ENCODE measurements around the gene VAMP1. TPM values are rescaled to one million over a fixed set of nuclear protein-coding genes. Genes with fewer than 3 reads are reported as not detected.

VAMP1 gene
- total RNA-seq, 1 experiment from 2014 or later, result 10.3 TPM

DNA sequence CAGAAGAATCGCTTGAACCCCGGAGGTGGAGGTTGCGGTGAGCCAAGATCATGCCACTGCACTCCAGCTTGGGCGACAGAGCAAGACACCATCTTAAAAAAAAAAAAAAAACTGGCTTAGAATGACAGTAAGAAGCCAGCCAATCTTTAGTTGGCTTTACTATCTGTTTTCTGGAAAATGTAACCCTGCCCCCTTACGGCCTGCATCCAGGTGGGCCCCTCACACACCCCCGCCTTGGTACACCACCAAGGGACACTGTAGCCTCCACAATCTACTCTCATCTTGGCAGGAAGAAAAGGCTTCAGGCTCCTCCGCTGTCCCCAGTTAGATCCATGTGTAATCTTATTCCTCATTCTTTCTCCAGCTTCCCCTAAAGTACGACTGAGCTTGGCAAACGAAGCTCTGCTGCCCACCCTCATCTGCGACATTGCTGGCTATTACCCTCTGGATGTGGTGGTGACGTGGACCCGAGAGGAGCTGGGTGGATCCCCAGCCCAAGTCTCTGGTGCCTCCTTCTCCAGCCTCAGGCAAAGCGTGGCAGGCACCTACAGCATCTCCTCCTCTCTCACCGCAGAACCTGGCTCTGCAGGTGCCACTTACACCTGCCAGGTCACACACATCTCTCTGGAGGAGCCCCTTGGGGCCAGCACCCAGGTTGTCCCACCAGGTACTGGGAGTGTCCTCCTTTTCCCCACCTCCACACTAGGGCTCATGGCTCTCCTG, 12.0 kb downstream of the VAMP1 start:
- Histone ChIP-seq H2AK5ac (ENCODE audit: insufficient read length, low read length) (no peak overlapping the region), H2BK120ac (ENCODE audit: low read depth, low read length, poor library complexity, severe bottlenecking) (no peak overlapping the region), H3K4ac (ENCODE audit: low read depth, low read length) (no peak overlapping the region), H3K18ac (ENCODE audit: insufficient read length, low read depth, low read length) (no peak overlapping the region), H3T11ph (ENCODE audit: low read length) (no peak overlapping the region), H2BK15ac (ENCODE audit: low read depth, low read length) (no peak overlapping the region), H3K4me1 (ENCODE audit: insufficient read depth, low read length) (no peaks in the 10 kb centered on the region), H2BK20ac (ENCODE audit: low read depth, low read length, poor library complexity, severe bottlenecking) (no peak overlapping the region), H3K27ac (ENCODE audit: insufficient read length, low read depth, low read length) (no peak overlapping the region), H3K9me3 (ENCODE audit: control insufficient read depth, low read depth, low read length) (no peaks in the 10 kb centered on the region), H3K9ac (ENCODE audit: extremely low read depth, insufficient read length, low read length) (no peak overlapping the region), H4K20me1 (ENCODE audit: control insufficient read depth, insufficient read depth, insufficient read length) (no peaks in the 10 kb centered on the region), H3K56ac (ENCODE audit: insufficient read length, low read depth, low read length) (no peak overlapping the region), H2AFZ (ENCODE audit: low read length) (no peak overlapping the region), H3K79me1 (ENCODE audit: insufficient read depth, low read depth, low read length, poor library complexity, severe bottlenecking) (no peaks in the 10 kb centered on the region), H3K27me3 (ENCODE audit: insufficient read depth, low read length) (no peaks in the 10 kb centered on the region), H4K8ac (replicated peaks; ENCODE audit: insufficient read length, low read depth, low read length) (no peak overlapping the region), H2BK12ac (ENCODE audit: insufficient read length, low read depth, low read length) (no peak overlapping the region), H4K5ac (ENCODE audit: insufficient read length, low read depth, low read length) (no peak overlapping the region), H2BK5ac (ENCODE audit: insufficient read length, low read length) (no peak overlapping the region), H4K91ac (ENCODE audit: insufficient read length, low read depth, low read length) (no peak overlapping the region), H3K14ac (ENCODE audit: insufficient read depth, low read length) (no peak overlapping the region), H3K23ac (ENCODE audit: insufficient read length, low read depth, low read length) (no peak overlapping the region), H3K79me2 (ENCODE audit: insufficient read depth, low read length) (no peaks in the 10 kb centered on the region), H3K4me2 (ENCODE audit: insufficient read depth, insufficient read length, low read length) (no peak overlapping the region), H3K23me2 (ENCODE audit: insufficient read length, low read depth, low read length, poor library complexity, severe bottlenecking) (no peaks in the 10 kb centered on the region)
- peaks cover 1 to 8% of the 10 kb centered on the region in 2 experiments for H3K4me1 Mint-ChIP-seq
- H3K4me3 Mint-ChIP-seq, result no peak overlapping the region
- WGBS (ENCODE audit: extremely low coverage, insufficient read length, low lambda C conversion rate), result no CpG with 5 or more reads among the region's 14 CpGs
- TF ChIP-seq, protein P1, sequence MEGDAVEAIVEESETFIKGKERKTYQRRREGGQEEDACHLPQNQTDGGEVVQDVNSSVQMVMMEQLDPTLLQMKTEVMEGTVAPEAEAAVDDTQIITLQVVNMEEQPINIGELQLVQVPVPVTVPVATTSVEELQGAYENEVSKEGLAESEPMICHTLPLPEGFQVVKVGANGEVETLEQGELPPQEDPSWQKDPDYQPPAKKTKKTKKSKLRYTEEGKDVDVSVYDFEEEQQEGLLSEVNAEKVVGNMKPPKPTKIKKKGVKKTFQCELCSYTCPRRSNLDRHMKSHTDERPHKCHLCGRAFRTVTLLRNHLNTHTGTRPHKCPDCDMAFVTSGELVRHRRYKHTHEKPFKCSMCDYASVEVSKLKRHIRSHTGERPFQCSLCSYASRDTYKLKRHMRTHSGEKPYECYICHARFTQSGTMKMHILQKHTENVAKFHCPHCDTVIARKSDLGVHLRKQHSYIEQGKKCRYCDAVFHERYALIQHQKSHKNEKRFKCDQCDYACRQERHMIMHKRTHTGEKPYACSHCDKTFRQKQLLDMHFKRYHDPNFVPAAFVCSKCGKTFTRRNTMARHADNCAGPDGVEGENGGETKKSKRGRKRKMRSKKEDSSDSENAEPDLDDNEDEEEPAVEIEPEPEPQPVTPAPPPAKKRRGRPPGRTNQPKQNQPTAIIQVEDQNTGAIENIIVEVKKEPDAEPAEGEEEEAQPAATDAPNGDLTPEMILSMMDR (conservative IDR thresholded peaks at IDR 0.05), result no peak
- DNase-seq, result no peak
- H3K27me3 Mint-ChIP-seq (ENCODE audit: low read depth), result no peaks in the 10 kb centered on the region
- no peaks in the 10 kb centered on the region for H3K9me3 Mint-ChIP-seq
- no peak overlapping the region; a peak in 3 of 7 replicates for H3K27ac Mint-ChIP-seq
- peaks cover 13 to 45% (median 41%) of the 10 kb centered on the region in 3 experiments; a peak in 6 of 7 replicates for H3K36me3 Mint-ChIP-seq (ENCODE audit: insufficient read depth in 1 of 3, low read depth in 3 of 3)

All from H9 (cell line).